Measurements from ENCODE around the gene MYO10. TPM values are rescaled to one million over a fixed set of nuclear protein-coding genes. Genes with fewer than 3 reads are reported as not detected.

The MYO10 gene
- polyA plus RNA-seq, 1 donor: 35.3 TPM

- DNase-seq: no peak
Measured at GRCh38 chr5:16704945-16705344, 231.1 kb downstream of the MYO10 start.

GRCh38 chr5:16702964-16703363 lies 233.1 kb downstream of the MYO10 start:
- DNase-seq: no peak

DNA sequence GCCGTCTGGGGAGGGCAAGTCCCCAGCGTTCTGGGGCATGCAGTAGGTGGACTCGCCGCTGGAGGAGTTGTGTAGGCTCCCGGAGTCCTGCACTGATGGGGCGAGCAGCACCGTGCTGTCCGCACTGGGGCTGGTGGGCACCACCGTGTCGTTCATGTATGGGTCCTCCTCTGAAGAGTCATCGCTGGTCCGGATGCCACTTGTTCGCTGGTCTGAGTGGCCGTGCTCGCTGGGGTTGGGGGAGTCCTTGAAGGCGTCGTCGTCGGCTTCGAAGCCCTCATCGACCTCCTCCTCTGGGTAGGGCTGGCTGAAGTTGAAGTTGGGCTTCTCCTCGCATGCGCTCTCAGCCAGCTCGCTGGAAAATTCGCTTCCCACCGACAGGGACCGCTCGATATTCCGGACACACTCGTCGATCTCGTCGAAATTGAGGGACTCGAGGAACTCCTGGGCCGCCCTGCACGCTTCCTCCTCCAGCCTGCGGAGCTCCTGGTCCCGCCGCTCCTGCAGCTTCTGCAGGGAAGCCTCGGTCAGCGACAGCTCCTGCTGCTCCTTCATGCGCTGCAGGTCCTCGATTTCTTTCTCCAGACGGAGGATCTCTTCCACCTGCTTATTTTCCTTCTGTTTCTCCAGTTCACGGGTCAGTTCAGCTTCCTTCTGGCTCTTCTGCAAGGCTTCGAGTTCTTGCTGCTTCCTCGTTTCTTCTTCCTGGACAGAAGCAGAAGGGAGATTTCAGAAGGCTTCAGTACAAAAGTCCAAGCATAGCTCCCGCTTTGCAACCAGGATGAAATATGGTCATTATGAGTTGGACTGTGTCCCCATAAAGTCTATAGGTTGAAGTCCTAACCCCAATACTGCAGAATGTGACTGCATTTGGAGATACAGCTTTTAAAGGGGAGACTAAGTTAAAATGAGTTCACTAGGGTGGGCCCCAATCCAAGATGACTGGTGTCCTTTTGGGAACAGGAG lies 234.7 kb downstream of the MYO10 start:
- DNase-seq: no peak

GRCh38 chr5:16700081-16700480 lies 236.0 kb downstream of the MYO10 start:
- no peak for DNase-seq

GRCh38 chr5:16695779-16696178 lies 240.3 kb downstream of the MYO10 start:
- no peak for DNase-seq

DNA sequence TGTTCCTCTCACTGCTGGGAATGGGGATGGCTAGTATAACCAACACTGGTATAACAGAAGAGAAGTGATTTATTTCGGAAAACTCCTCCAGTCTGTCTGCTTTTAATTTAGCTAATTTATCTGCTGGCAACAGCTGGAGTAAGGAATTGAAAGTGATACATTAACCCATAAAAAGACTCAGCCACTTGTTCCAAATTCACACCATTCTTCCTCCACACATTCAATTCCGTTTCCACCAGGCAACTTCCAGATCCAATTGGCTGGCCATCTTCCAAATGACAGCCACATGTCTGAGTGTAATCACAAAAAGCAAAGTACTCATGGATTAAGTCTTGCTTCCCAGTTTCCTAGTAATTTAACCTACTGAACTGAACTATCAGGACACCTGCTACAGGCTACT lies 242.2 kb downstream of the MYO10 start:
- no peak for DNase-seq

DNA sequence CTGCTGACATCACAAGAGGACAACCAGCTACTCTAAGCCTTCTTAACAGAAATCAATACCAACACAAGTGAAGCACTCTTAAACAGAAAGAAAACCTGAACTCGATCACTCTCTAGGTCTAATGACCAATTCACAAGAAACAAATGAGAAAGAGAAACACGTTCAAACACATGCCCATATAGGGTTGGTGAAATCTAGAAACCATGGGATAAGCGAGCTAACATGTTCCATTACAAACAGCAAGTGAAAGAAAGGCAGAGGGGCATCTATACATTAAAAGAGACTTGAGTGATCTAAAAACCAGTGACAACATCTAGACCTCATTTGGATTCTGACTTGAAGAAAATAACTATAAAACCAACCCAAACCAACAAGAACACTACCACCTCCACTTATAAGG lies 244.4 kb downstream of the MYO10 start:
- DNase-seq: no peak

DNA sequence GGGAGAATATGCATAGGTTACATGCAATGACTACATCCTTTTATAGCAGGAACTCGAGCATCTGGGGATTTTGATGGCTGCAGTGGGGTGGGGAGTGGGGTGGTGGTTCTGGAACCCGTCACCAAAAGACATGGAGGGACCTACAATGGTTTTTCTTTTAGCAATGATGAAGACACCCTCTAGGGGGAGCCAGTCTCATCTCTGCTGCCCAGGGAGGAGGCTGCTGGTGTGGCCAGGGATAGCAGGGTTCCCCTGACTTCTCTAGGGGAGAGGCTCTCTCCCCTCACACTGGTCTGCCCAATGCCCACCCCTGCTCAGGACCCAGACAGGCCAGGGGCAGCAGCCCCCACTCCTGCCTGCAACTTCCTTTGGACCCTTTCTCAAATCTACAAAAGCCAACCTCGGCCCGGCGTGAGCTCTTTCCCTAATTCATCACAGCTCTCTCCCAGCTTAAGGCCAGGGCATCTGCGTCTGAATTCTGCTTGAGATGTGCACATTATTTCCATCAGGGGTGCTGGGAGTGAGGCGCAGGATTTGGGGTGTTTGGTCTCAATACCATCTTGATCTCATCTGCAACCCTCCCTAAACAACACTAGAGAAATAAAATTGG lies 245.7 kb downstream of the MYO10 start:
- DNase-seq: no peak

DNA sequence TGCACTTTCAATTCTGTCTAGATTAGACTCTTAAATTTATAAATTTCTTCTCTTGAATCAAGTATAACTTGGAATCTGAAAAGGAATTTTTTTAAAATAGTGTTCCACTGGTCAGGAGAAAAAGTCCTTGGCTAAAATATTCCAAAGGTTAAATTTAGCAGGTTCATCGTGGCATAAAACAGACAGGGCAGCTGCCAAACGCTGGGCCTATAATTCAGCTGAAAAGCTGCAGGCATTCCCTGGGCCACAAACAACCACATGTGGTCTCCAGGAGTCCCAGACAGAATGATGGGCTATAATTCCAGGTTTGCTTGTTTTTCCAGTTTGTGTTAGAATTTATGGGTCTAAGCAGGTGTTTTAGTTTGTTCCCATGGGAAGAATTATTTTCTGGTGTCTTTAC lies 248.2 kb downstream of the MYO10 start:
- no peak for DNase-seq

- no peak for DNase-seq
Measured at GRCh38 chr5:16685069-16685468, 251.0 kb downstream of the MYO10 start.

DNA sequence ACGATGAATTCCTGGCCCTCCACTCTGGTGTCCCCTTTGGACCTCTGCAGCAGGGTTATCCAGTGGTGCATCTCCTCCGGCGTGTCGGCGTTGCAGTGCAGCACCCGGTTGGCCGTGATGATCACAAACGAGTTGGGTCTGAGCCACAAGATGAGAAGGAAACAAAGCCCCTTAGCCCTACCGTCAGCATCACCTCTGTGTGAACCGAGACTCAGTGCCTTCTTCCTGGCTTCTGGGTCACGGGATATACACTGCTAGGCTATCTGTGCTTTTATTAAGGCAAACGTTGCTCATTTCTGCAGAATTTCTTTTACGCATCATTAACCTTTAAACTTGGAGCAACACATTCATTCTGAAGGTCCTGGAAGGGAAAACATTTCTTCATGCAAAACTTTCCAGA lies 254.2 kb downstream of the MYO10 start:
- no peak for DNase-seq

- no peak for DNase-seq
Measured at GRCh38 chr5:16679863-16680262, 256.2 kb downstream of the MYO10 start.

DNA sequence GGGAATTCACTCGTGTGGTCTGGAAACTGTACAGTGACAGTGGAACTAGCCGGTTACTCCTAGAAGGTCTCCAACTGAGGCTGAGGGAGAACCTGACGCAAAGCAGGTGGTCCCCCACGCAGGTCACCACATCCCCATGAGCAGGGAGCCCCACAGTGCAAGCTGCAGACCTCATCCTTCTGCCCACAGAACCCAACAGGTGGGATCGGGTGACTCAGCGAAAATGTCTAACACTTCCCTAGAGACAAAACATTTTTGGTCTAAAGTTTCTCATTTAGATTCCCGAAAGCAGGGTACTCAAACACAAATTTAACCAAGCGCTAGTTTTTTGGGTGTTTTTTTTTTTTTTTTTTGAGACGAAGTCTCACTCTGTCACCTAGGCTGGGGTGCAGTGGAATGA lies 256.9 kb downstream of the MYO10 start:
- no peak for DNase-seq

DNA sequence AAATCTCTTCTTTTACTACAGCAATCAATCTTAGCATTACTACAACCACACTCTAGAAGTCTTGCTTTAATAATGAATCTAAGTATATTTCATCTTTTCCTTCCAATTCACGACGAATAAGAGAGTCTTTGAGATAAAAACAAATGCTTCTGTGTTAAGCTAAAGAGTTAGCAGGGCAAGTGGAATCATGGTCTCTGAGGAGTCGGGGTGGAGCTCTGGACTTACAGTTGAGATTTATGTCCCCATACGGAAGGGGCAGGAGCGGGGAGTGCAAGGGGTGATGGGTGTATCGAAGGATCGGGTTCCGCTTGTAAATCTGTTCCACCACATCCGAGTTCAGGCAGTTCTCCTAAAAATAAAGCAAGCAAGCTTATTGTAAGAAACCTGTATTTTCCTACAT lies 260.3 kb downstream of the MYO10 start:
- DNase-seq: no peak

DNA sequence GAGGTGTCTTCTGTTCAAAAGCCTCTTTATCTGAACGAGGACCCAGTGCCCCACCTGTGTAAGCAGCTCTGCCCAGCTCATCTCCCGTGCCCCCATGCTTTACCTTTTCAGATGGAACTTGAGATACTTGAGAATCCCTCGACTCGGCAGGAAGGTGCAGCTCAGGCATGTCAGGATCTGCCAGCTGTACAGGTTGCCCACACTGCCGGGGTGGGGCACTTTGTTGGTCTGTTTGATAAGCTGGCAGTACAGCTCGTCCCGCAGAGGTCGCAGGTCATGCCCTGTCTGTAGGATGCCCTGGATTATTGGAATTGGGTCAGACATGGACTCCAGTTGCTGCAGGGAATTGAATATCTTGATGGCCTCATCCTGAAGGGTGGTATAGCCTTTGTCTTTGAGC lies 261.3 kb downstream of the MYO10 start:
- DNase-seq: no peak

GRCh38 chr5:16673241-16674201 lies 262.6 kb downstream of the MYO10 start:
- DNase-seq: no peak

DNA sequence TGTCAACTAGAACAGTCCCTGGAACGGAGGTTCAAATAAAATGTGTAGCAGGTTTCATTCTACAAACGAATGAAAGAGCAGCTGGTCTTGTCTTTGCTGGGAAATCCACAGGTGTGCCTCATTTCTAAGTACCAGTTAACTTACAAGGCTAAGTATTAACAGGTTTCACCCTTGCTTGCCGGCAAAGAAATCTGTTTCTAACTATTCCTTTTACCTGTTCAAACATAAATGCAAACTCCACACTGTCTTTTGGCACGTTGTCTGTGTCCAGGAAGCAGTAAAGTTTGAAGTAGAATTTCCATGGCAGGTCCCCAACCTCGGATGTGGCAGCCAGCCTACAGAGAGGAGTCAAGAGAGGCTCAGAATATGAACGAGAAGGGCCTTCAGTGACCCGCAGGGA lies 264.9 kb downstream of the MYO10 start:
- DNase-seq: no peak

DNA sequence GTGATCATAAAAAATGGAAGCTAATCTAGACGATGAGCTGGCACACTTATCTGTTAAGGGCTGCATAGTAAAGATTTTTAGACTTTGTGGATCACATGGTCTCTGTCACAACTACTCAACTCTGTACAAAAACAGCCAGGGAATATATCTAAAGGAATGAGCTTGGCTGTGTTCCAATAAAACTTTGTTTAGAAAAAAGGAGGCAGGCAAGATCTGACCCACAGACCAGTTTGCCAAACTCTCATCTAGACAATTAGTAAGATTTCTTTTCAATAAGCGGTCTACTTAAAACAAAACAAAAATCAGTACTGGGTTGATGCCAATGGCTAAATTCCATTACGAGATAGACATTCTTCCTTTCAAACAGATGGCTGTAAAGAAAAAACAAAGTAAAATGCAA lies 266.3 kb downstream of the MYO10 start:
- no peak for DNase-seq

DNA sequence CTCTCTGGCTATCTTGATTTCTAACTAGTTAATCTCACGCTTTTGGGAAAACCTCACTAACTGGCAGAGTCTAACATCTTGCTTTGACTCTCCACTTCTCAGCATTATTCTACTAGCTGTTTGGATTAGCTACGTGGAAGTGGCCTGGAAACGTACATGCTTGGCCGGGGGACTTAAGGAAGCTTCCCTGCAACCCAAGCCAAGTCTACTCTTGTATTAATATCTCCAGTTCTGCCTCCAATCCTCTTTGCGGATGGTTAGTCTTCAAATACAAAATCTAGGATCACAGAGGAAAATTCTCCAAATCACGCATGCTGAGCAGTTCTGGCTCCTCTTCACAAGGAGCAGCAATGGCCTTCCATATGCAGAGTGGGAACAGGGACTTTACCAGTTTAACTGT lies 267.5 kb downstream of the MYO10 start:
- DNase-seq: no peak

- no peak for DNase-seq
Measured at GRCh38 chr5:16668194-16668593, 267.9 kb downstream of the MYO10 start.

DNA sequence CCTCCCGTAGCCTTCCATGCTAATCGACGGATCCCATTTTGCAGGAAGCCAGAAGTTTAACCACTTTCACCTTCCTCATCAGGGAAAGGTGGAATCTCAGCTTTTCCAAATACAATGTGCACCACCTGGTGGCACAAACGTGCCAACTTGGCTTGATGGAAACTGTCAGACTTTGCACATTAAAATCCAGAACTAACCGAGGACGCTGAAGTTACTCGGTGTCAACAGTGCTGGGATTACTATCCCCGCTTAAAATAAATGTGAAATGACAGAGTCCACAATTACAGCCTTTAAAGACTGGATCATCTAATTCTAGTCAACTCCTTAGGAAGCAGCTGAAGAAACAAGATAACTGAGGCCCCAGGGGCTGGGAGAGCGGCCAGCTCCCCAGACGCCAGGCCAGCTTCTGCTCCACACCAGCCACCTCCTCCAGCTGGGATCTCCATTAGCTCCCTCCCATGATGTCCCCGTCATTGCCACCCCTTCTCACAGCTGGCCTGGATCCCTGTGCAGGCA lies 269.1 kb downstream of the MYO10 start:
- DNase-seq: no peak

DNA sequence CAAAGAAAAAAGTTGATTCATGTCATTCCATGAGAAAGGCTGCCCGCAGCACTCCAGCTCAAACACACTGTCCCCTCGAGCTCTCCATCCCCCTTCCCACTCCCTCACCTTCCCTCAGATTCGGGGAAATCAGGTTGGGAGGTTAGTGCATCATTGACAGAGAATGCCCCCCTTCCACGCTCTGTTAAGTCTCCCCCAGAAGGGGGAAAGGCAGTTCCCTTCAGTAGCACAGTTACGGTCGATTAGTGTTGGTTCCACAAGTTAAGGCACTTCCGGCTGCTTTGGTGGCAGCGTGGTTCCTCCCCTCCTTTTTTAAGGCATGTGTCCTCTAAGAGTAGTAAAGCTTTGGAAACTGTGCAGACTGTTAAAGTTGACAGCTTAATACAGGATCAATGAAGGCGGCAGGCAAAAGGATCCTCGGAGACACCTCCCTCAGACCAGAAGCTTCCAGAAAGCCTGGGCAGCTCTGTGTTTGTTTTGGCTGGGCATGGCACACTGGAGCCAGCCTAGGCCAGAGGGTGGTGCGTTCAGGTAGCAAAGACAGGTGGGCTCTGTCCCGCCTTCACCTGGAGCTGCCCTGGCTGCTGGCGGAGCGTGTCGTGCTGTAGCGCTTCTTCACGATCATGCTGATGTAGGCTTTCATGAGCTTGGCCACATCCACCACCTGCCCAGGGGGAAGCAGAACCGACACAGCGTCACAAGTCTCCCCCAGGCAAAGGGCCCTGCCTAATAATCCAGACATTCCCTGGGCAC lies 269.8 kb downstream of the MYO10 start:
- no peak for DNase-seq
